ENCODE data around the gene TFF2. TPM values are rescaled to one million over a fixed set of nuclear protein-coding genes. Genes with fewer than 3 reads are reported as not detected.

TFF2 gene
- total RNA-seq, 6 experiments from 2014 or later: not detected

- H3K9me3 Mint-ChIP-seq: peaks cover 52% of the 10 kb centered on the region
- no peak overlapping the region for H3K27ac Mint-ChIP-seq
- TF ChIP-seq CTCF (IDR thresholded peaks at IDR 0.05): no peak
- no peaks in the 10 kb centered on the region for H3K4me1 Mint-ChIP-seq (ENCODE audit: low read depth)
- H3K27me3 Mint-ChIP-seq (ENCODE audit: insufficient read depth): peaks cover under 1% of the 10 kb centered on the region
- no peak overlapping the region for H3K4me3 Mint-ChIP-seq
- DNase-seq: no peak
- no peaks in the 10 kb centered on the region for H3K36me3 Mint-ChIP-seq (ENCODE audit: low read depth)
These were observed 43.7 kb downstream of the TFF2 start for GRCh38 chr21:42307106-42307505.

GRCh38 chr21:42306366-42307035, 44.3 kb downstream of the TFF2 start:
- H3K4me1 Mint-ChIP-seq (ENCODE audit: low read depth): no peaks in the 10 kb centered on the region
- no peak overlapping the region for H3K27ac Mint-ChIP-seq
- no peak for DNase-seq
- peaks cover 50% of the 10 kb centered on the region for H3K9me3 Mint-ChIP-seq
- no peak overlapping the region for H3K4me3 Mint-ChIP-seq
- no peaks in the 10 kb centered on the region for H3K36me3 Mint-ChIP-seq (ENCODE audit: low read depth)
- TF ChIP-seq CTCF (IDR thresholded peaks at IDR 0.05): no peak
- peaks cover 1% of the 10 kb centered on the region for H3K27me3 Mint-ChIP-seq (ENCODE audit: insufficient read depth)

GRCh38 chr21:42305707-42306147, 45.1 kb downstream of the TFF2 start:
- peaks cover 46% of the 10 kb centered on the region for H3K9me3 Mint-ChIP-seq
- H3K4me3 Mint-ChIP-seq: no peak overlapping the region
- no peak for DNase-seq
- peaks cover 1% of the 10 kb centered on the region for H3K27me3 Mint-ChIP-seq (ENCODE audit: insufficient read depth)
- H3K27ac Mint-ChIP-seq: no peak overlapping the region
- no peak for TF ChIP-seq CTCF (IDR thresholded peaks at IDR 0.05)
- H3K36me3 Mint-ChIP-seq (ENCODE audit: low read depth): no peaks in the 10 kb centered on the region
- no peaks in the 10 kb centered on the region for H3K4me1 Mint-ChIP-seq (ENCODE audit: low read depth)

DNA sequence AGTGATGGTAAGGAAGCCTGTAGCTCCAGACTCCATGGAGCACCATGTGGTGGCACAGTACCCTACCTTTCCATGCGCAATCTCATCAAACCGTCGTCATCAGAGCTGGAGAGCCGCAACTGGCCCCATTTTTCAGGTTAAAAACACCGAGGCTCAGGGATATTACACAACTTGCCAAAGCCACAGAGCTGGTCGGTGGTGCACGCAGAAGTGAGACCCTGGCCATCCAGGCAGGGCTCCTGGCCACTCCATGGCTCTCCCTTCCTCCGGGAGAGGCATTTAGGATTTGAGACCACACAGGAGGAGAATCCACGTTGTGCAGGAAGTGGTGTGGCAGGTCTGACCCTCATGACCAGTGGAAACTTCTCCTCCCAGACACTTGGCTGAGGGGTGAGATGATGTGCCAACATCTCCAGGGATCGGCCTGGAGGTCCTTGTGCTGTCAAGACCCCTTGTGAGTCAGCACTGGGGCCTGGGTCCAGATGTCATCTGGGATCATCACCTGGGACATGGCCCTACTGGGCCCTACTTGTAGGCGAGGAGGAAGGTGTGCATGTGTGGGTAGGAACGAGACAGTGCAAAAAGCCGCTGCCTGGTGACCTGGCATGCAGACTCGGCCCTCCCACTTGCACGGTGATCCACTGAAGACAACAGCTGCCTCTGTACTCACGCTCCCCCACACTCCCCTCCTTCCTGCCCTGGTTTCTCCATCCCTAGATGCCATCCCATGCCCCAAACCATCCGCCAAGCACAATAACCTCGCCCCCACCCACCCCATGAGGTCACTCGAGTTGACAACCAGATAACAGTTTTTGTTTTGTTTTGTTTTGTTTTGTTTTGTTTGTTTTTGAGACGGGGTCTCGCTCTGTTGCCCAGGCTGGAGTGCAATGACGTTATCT, 46.0 kb downstream of the TFF2 start:
- peaks cover 1% of the 10 kb centered on the region for H3K27me3 Mint-ChIP-seq (ENCODE audit: insufficient read depth)
- TF ChIP-seq CTCF (IDR thresholded peaks at IDR 0.05): no peak
- no peak overlapping the region for H3K4me3 Mint-ChIP-seq
- peaks cover 49% of the 10 kb centered on the region for H3K9me3 Mint-ChIP-seq
- no peaks in the 10 kb centered on the region for H3K4me1 Mint-ChIP-seq (ENCODE audit: low read depth)
- DNase-seq: no peak
- H3K36me3 Mint-ChIP-seq (ENCODE audit: low read depth): 0 out of 2 replicates have a peak, but pooled peaks cover 3% of the 10 kb centered on the region
- no peak overlapping the region for H3K27ac Mint-ChIP-seq

- H3K36me3 Mint-ChIP-seq (ENCODE audit: low read depth): 0 out of 2 replicates have a peak, but pooled peaks cover 3% of the 10 kb centered on the region
- peaks cover 1% of the 10 kb centered on the region for H3K27me3 Mint-ChIP-seq (ENCODE audit: insufficient read depth)
- no peak for DNase-seq
- no peak for TF ChIP-seq CTCF (IDR thresholded peaks at IDR 0.05)
- no peak overlapping the region for H3K27ac Mint-ChIP-seq
- no peak overlapping the region for H3K4me3 Mint-ChIP-seq
- H3K9me3 Mint-ChIP-seq: peaks cover 49% of the 10 kb centered on the region
- H3K4me1 Mint-ChIP-seq (ENCODE audit: low read depth): no peaks in the 10 kb centered on the region
These were observed 47.4 kb downstream of the TFF2 start for GRCh38 chr21:42303443-42303842.

All from HFFc6 (cell line).